SK-N-SH (cell line): Measurements from ENCODE around the gene WNT3. TPM values are rescaled to one million over a fixed set of nuclear protein-coding genes. Genes with fewer than 3 reads are reported as not detected.

Experiments used
- CTCF ChIA-PET: fragments of 300-600, 350-600 bp; formaldehyde crosslinking; extraction: SDS; loops from one replicate; lab custom pipeline; 2021; lab: Yijun Ruan, JAX
- POLR2A ChIA-PET: fragments of 350-600 bp; sonication (Branson Sonifier 250); formaldehyde crosslinking; extraction: SDS; loops from one replicate; lab custom pipeline; 2020; ENCODE audit warnings: antibody characterized with exemption, inconsistent platforms; lab: Yijun Ruan, JAX
- DNase-seq: peaks from one replicate; pipeline ENCODE4 v3.0.0; 2012
- H2AFZ ChIP-seq: fragments of 200-600 bp; sonication (generic); 2 replicates; pipeline ENCODE4 v1.8.1; 2016; ENCODE audit warnings: antibody characterized with exemption, mild to moderate bottlenecking, low read depth
- H3F3A ChIP-seq: fragments of 200-600 bp; sonication (generic); replicated peaks from 2 replicates; pipeline ENCODE3; 2016; ENCODE audit warnings: antibody characterized with exemption, mild to moderate bottlenecking; ENCODE audit not compliant: insufficient read depth
- H3K27ac ChIP-seq, 2 experiments: fragments of 200-500 bp in 1 of 2; fragments of 200-600 bp in 1 of 2; sonication (Bioruptor generic) in 1 of 2; sonication (generic), shearing (Covaris generic) in 1 of 2; 2 replicates each; pipeline versions ENCODE4 v1.5.1 to v1.6.1; 2014 to 2016; ENCODE audit warnings: low read depth in 2 of 2, inconsistent platforms in 1 of 2, low read length in 1 of 2, mild to moderate bottlenecking in 1 of 2, mixed read lengths in 1 of 2
- H3K27me3 ChIP-seq: fragments of 200-600 bp; sonication (generic), shearing (Covaris generic); 2 replicates; pipeline ENCODE4 v1.6.1; 2016; ENCODE audit warnings: mixed run types; ENCODE audit not compliant: insufficient read depth
- H3K36me3 ChIP-seq, 2 experiments: fragments of 200-500 bp in 1 of 2; fragments of 200-600 bp in 1 of 2; sonication (Bioruptor generic) in 1 of 2; sonication (generic) in 1 of 2; replicated peaks in 1 of 2; 2 replicates each; pipeline versions ENCODE3 to v1.5.1; 2014 to 2016; ENCODE audit warnings: low read length in 1 of 2, mild to moderate bottlenecking in 1 of 2; ENCODE audit not compliant: insufficient read depth in 2 of 2, control insufficient read depth in 1 of 2
- H3K4me1 ChIP-seq, 2 experiments: fragments of 200-500 bp in 1 of 2; fragments of 200-600 bp in 1 of 2; sonication (Bioruptor generic) in 1 of 2; sonication (generic), shearing (Covaris generic) in 1 of 2; 2 replicates each; pipeline versions ENCODE4 v1.5.1 to v1.6.1; 2014 to 2016; ENCODE audit warnings: low read depth in 1 of 2, low read length in 1 of 2, mixed run types in 1 of 2; ENCODE audit not compliant: insufficient read depth in 2 of 2, control insufficient read depth in 1 of 2
- H3K4me2 ChIP-seq: fragments of 200-600 bp; sonication (generic), shearing (Covaris generic); 2 replicates; pipeline ENCODE4 v1.6.1; 2017; ENCODE audit warnings: mixed run types
- H3K4me3 ChIP-seq, 2 experiments: fragments of 200-500 bp in 1 of 2; fragments of 200-600 bp in 1 of 2; sonication (Bioruptor generic) in 1 of 2; sonication (generic), shearing (Covaris generic) in 1 of 2; 2 replicates each; pipeline versions ENCODE4 v1.5.1 to v1.8.1; 2014 to 2016; ENCODE audit warnings: low read depth in 2 of 2, inconsistent platforms in 1 of 2, low read length in 1 of 2, mild to moderate bottlenecking in 1 of 2, mixed read lengths in 1 of 2, moderate library complexity in 1 of 2
- H3K79me2 ChIP-seq: fragments of 200-600 bp; sonication (generic); 2 replicates; pipeline ENCODE4 v1.8.1; 2017; ENCODE audit warnings: mild to moderate bottlenecking; ENCODE audit not compliant: insufficient read depth
- H3K9ac ChIP-seq: fragments of 200-600 bp; sonication (generic); 2 replicates; pipeline ENCODE4 v1.6.1; 2017; ENCODE audit warnings: mixed run types
- H3K9me2 ChIP-seq: fragments of 200-600 bp; sonication (generic); 2 replicates; pipeline ENCODE4 v1.6.1; 2017; ENCODE audit warnings: mixed run types
- H3K9me3 ChIP-seq: fragments of 200-600 bp; sonication (generic); 2 replicates; pipeline ENCODE4 v1.6.1; 2017; ENCODE audit warnings: mixed run types, mild to moderate bottlenecking, moderate library complexity
- H4K20me1 ChIP-seq: fragments of 200-600 bp; sonication (generic); 2 replicates; pipeline ENCODE4 v1.6.1; 2017; ENCODE audit warnings: mild to moderate bottlenecking, mixed run types; ENCODE audit not compliant: insufficient read depth
- CHD2 ChIP-seq: fragments of 150-350 bp; IDR thresholded peaks from 2 replicates; pipeline ENCODE4 v1.6.1; 2018; ENCODE audit warnings: low read length; ENCODE audit not compliant: partially characterized antibody
- ELF1 ChIP-seq: IDR thresholded peaks from 2 replicates; pipeline ENCODE4 v1.4.0; 2012
- EP300 ChIP-seq, 2 experiments: IDR thresholded peaks; 2 replicates each; pipeline versions ENCODE4 v1.4.0 to v1.6.1; 2012; ENCODE audit warnings: borderline replicate concordance in 1 of 2, low read depth in 1 of 2, low read length in 1 of 2
- EZH2phosphoT487 ChIP-seq: fragments of 200-600 bp; sonication (generic); IDR thresholded peaks from 2 replicates; pipeline ENCODE4 v1.6.1; 2017; ENCODE audit warnings: low read depth, mixed run types, mild to moderate bottlenecking, antibody characterized with exemption, moderate library complexity, borderline replicate concordance
- FOSL2 ChIP-seq: IDR thresholded peaks from 2 replicates; pipeline ENCODE4 v1.4.0; 2012; ENCODE audit warnings: low read depth, mild to moderate bottlenecking, moderate library complexity, borderline replicate concordance
- FOXJ3 ChIP-seq: sonication (generic); formaldehyde crosslinking; IDR thresholded peaks from 2 replicates; pipeline ENCODE4 v1.5.1; 2020; ENCODE audit warnings: mild to moderate bottlenecking, missing genetic modification reagents
- FOXM1 ChIP-seq: IDR thresholded peaks from 2 replicates; pipeline ENCODE4 v1.4.0; 2012; ENCODE audit warnings: low read depth, mild to moderate bottlenecking
- GABPA ChIP-seq: IDR thresholded peaks from 2 replicates; pipeline ENCODE4 v1.4.0; 2012; ENCODE audit warnings: low read depth, mild to moderate bottlenecking
- GATA2 ChIP-seq: sonication (generic); formaldehyde crosslinking; IDR thresholded peaks from 2 replicates; pipeline ENCODE4 v1.5.0; 2020; ENCODE audit warnings: mild to moderate bottlenecking, missing genetic modification reagents
- JUND ChIP-seq: IDR thresholded peaks from 2 replicates; pipeline ENCODE4 v1.4.0; 2012
- MXI1 ChIP-seq: IDR thresholded peaks from 2 replicates; pipeline ENCODE4 v1.6.1; 2012; ENCODE audit warnings: mild to moderate bottlenecking, low read depth, low read length, improper control_type of control experiment
- NFIC ChIP-seq: IDR thresholded peaks from 2 replicates; pipeline ENCODE4 v1.4.0; 2012; ENCODE audit warnings: borderline replicate concordance
- NRF1 ChIP-seq: IDR thresholded peaks from 2 replicates; pipeline ENCODE4 v1.6.1; 2012; ENCODE audit warnings: low read depth, mild to moderate bottlenecking, low read length
- PBX3 ChIP-seq: IDR thresholded peaks from 2 replicates; pipeline ENCODE4; 2012
- POLR2AphosphoS5 ChIP-seq: IDR thresholded peaks from 2 replicates; pipeline ENCODE4 v1.6.1; 2012; ENCODE audit warnings: low read depth, low read length
- RAD21 ChIP-seq: IDR thresholded peaks from 2 replicates; pipeline ENCODE4 v1.6.1; 2012; ENCODE audit warnings: mild to moderate bottlenecking, low read length
- RCOR1 ChIP-seq: fragments of 150-350 bp; IDR thresholded peaks from 2 replicates; pipeline ENCODE4 v1.6.1; 2017; ENCODE audit warnings: antibody characterized with exemption, low read length
- RFX5 ChIP-seq: IDR thresholded peaks from 2 replicates; pipeline ENCODE4 v1.6.1; 2012; ENCODE audit warnings: mild to moderate bottlenecking, improper control_type of control experiment, low read length
- RXRA ChIP-seq: IDR thresholded peaks from 2 replicates; pipeline ENCODE4 v1.4.0; 2012; ENCODE audit warnings: low read depth, mild to moderate bottlenecking, borderline replicate concordance
- SIN3A ChIP-seq: IDR thresholded peaks from 2 replicates; pipeline ENCODE4 v1.6.1; 2012; ENCODE audit warnings: low read depth, mild to moderate bottlenecking, low read length, moderate library complexity, borderline replicate concordance
- SMC3 ChIP-seq: IDR thresholded peaks from 2 replicates; pipeline ENCODE4 v1.6.1; 2012; ENCODE audit warnings: low read depth, low read length, improper control_type of control experiment
- TAF1 ChIP-seq: IDR thresholded peaks from 2 replicates; pipeline ENCODE4 v1.6.1; 2012; ENCODE audit warnings: low read depth, mild to moderate bottlenecking, low read length, moderate library complexity, borderline replicate concordance
- TCF12 ChIP-seq: IDR thresholded peaks from 2 replicates; pipeline ENCODE4 v1.4.0; 2012
- TEAD4 ChIP-seq: IDR thresholded peaks from 2 replicates; pipeline ENCODE4 v1.4.0; 2012; ENCODE audit warnings: mild to moderate bottlenecking, borderline replicate concordance; ENCODE audit not compliant: insufficient read depth
- USF1 ChIP-seq: IDR thresholded peaks from 2 replicates; pipeline ENCODE4 v1.4.0; 2012; ENCODE audit warnings: low read depth, borderline replicate concordance
- YY1 ChIP-seq: IDR thresholded peaks from 2 replicates; pipeline ENCODE4 v1.4.0; 2012; ENCODE audit warnings: low read depth, mild to moderate bottlenecking
- ZBTB33 ChIP-seq: IDR thresholded peaks from 2 replicates; pipeline ENCODE4 v1.4.0; 2012; ENCODE audit warnings: low read depth, borderline replicate concordance
- polyA plus RNA-seq, 3 experiments: library from polyadenylated mRNA; depleted of rRNA; stranded (reverse); fragments of >200 nt; gene quantifications; 2 replicates each; pipeline ENCODE4 v1.2.3, GENCODE V29; 2012
- TF ChIP-seq, protein P1 (sequence below): fragments of 200-600 bp; sonication (generic); IDR thresholded peaks from 2 replicates; pipeline ENCODE4 v1.6.1; 2017; ENCODE audit warnings: antibody characterized with exemption, mild to moderate bottlenecking, moderate library complexity
- TF ChIP-seq, protein P2 (sequence below): IDR thresholded peaks from 2 replicates; pipeline ENCODE4 v1.4.0; 2012; ENCODE audit warnings: low read depth
- TF ChIP-seq, protein P3 (sequence below): fragments of 150-350 bp; IDR thresholded peaks from 2 replicates; pipeline ENCODE4 v1.6.1; 2017; ENCODE audit warnings: antibody characterized with exemption, low read length, low read depth, borderline replicate concordance

WNT3 gene
- polyA plus RNA-seq, 1 of the 3 experiments (the other 2 are of a cell fraction) = 5.3 TPM

DNA sequence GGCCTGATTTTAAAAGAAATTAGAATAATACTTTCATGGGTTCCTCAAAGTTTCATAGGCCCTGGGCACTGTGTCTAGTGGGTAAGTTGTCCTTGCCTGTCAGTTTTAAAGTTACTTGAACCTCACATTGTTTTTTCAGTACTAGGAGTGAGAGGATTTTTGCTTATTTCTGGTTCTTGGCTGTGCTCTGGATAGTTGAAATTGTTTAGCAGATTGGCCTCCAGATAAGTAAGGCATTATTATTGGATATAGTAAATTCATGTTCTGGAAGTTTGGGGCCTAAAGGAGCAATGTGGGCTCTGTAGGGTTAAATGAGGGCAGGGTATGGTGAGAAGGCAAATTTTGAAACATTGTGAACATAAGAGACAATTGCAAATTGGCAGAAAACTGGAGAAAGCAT is 78.5 kb downstream of the WNT3 start:
- Histone ChIP-seq H3K9ac (no peak overlapping the region), H4K20me1 (no peaks in the 10 kb centered on the region), H3K27me3 (no peaks in the 10 kb centered on the region), H3K27ac (no peak overlapping the region), H3K4me3 (no peak overlapping the region), H3K4me1 (peaks cover 8 to 44% of the 10 kb centered on the region in 2 experiments), H3K9me3 (no peaks in the 10 kb centered on the region), H3K79me2 (no peaks in the 10 kb centered on the region), H3F3A (peaks cover 31% of the 10 kb centered on the region), H3K36me3 (peaks cover 0 to 4% of the 10 kb centered on the region in 2 experiments), H2AFZ (no peak overlapping the region), H3K4me2 (peak overlapping the region; percentile 14; the same call in 1 of the 2 replicates), H3K9me2 (no peaks in the 10 kb centered on the region)
- CTCF ChIA-PET = no interaction called here
- DNase-seq = no peak
- POLR2A ChIA-PET = no interaction called here
- TF ChIP-seq CHD2 (no peak), EZH2phosphoT487 (no peak), GABPA (no peak), ZBTB33 (no peak), RCOR1 (no peak), POLR2AphosphoS5 (no peak), FOSL2 (no peak), FOXJ3 (CRISPR knock-in tag) (no peak), FOXM1 (no peak), YY1 (no peak), MXI1 (no peak), PBX3 (no peak), JUND (0 out of 2 replicates have a peak, but pooled peaks have one; percentile 25), NFIC (no peak; the same call in 1 of the 2 replicates), EP300 (IDR thresholded peaks at IDR 0.05; ENCODE audit: borderline replicate concordance in 1 of 2, low read depth in 1 of 2, low read length in 1 of 2) (0 out of 4 replicates have a peak, but pooled peaks of 1 of the 2 experiments have one; percentile 10), RXRA (no peak), TCF12 (peak; percentile 24; the same call in 1 of the 2 replicates), GATA2 (CRISPR knock-in tag) (no peak), SIN3A (no peak), RFX5 (no peak), TAF1 (no peak), NRF1 (no peak), RAD21 (no peak), ELF1 (no peak), TEAD4 (peak; percentile 66; the same call in 1 of the 2 replicates), USF1 (no peak), SMC3 (no peak)
- TF ChIP-seq, protein P1, sequence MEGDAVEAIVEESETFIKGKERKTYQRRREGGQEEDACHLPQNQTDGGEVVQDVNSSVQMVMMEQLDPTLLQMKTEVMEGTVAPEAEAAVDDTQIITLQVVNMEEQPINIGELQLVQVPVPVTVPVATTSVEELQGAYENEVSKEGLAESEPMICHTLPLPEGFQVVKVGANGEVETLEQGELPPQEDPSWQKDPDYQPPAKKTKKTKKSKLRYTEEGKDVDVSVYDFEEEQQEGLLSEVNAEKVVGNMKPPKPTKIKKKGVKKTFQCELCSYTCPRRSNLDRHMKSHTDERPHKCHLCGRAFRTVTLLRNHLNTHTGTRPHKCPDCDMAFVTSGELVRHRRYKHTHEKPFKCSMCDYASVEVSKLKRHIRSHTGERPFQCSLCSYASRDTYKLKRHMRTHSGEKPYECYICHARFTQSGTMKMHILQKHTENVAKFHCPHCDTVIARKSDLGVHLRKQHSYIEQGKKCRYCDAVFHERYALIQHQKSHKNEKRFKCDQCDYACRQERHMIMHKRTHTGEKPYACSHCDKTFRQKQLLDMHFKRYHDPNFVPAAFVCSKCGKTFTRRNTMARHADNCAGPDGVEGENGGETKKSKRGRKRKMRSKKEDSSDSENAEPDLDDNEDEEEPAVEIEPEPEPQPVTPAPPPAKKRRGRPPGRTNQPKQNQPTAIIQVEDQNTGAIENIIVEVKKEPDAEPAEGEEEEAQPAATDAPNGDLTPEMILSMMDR = no peak
- TF ChIP-seq, protein P2, sequence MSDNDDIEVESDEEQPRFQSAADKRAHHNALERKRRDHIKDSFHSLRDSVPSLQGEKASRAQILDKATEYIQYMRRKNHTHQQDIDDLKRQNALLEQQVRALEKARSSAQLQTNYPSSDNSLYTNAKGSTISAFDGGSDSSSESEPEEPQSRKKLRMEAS = no peak
- TF ChIP-seq, protein P3, sequence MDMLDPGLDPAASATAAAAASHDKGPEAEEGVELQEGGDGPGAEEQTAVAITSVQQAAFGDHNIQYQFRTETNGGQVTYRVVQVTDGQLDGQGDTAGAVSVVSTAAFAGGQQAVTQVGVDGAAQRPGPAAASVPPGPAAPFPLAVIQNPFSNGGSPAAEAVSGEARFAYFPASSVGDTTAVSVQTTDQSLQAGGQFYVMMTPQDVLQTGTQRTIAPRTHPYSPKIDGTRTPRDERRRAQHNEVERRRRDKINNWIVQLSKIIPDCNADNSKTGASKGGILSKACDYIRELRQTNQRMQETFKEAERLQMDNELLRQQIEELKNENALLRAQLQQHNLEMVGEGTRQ = no peak
